ENCODE data around the gene ATP8B3.

Gene ATP8B3

GRCh38 chr19:1849886-1850398, 37.9 kb upstream of the ATP8B3 start:
- no peak overlapping the region for H3K4me3 ChIP-seq (replicated peaks; ENCODE audit: low read depth, low read length)
- DNase-seq (ENCODE audit: low read depth), result no peak
- no peak for TF ChIP-seq CTCF (IDR thresholded peaks at IDR 0.05; ENCODE audit: low read length, missing control alignments)

DNA sequence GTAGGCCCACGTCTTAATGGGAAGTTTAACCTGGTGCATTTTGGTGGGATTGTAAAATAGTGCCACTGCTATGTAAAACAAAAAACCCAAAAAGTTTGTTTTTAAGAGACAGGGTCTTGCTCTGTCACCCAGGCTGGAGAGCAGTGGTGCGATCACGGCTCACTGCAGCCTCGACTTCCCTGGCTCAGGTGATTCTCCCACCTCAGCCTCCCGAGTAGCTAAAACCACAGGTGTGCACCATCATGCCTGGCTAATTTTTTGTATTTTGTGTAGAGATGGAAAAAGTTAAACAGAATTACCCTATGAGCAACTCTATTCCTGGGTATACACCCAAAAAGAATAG, 37.0 kb upstream of the ATP8B3 start:
- H3K4me3 ChIP-seq (replicated peaks; ENCODE audit: low read depth, low read length), result no peak overlapping the region
- TF ChIP-seq CTCF (IDR thresholded peaks at IDR 0.05; ENCODE audit: low read length, missing control alignments), result no peak
- no peak for DNase-seq (ENCODE audit: low read depth)

DNA sequence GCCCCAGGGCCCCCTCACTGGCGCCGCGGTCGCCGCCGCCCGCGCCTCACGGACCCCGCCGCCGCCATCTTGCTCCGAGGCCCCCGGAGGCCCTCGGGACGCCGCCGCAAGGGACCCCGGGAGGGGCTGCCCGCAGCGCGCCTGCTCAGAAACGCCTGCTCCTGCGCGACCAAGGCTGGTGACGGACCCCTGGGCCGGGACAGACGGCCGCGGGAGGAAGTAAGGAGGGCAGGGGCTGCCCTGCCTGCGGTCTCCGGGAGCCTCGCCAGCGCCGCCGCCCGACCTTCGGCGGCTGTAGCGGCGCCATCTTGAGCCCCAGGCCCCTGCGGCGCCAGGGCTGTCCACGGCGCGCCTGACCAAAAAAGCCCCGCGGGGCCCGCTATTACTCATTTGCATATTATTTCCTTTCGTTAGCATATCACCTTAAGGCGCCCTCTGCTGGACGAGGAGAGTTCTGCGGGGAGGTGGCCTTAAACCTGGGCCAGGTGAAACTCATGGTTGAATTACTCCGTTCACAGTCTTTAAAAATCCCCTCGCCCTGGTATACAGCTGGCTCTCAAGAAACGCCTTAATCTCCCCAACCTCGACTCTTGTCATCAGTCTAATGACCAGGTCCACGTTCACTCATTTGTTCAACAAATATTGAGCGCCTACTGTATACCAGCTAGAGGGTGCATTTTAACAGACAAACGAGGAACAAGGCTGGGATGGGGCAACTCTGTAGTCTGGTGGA, 36.5 kb upstream of the ATP8B3 start, which contains the start of gene REXO1:
Gene REXO1 (minus strand): TSS at position 85 of the 733 bp plus-strand sequence. CDS start 125 bp downstream, outside the sequence.
- H3K4me3 ChIP-seq (replicated peaks; ENCODE audit: low read depth, low read length), result peak within 1 kb of the TSS; percentile 92
- peak; percentile 93 for DNase-seq (ENCODE audit: low read depth)
- peak; percentile 85 for TF ChIP-seq CTCF (IDR thresholded peaks at IDR 0.05; ENCODE audit: low read length, missing control alignments)

GRCh38 chr19:1847684-1848398, 35.8 kb upstream of the ATP8B3 start:
- no peak for TF ChIP-seq CTCF (IDR thresholded peaks at IDR 0.05; ENCODE audit: low read length, missing control alignments)
- DNase-seq (ENCODE audit: low read depth), result peak; percentile 57
- H3K4me3 ChIP-seq (replicated peaks; ENCODE audit: low read depth, low read length), result peak overlapping the region; percentile 92

- H3K4me3 ChIP-seq (replicated peaks; ENCODE audit: low read depth, low read length), result peak overlapping the region; percentile 92
- DNase-seq (ENCODE audit: low read depth), result no peak
- TF ChIP-seq CTCF (IDR thresholded peaks at IDR 0.05; ENCODE audit: low read length, missing control alignments), result no peak
Measured at GRCh38 chr19:1847348-1847683, 35.2 kb upstream of the ATP8B3 start.

GRCh38 chr19:1846517-1847204, 34.6 kb upstream of the ATP8B3 start:
- DNase-seq (ENCODE audit: low read depth), result no peak
- peak overlapping the region; percentile 92 for H3K4me3 ChIP-seq (replicated peaks; ENCODE audit: low read depth, low read length)
- TF ChIP-seq CTCF (IDR thresholded peaks at IDR 0.05; ENCODE audit: low read length, missing control alignments), result no peak

Data from fibroblast of pulmonary artery (primary cell).